HS-27A (cell line): ENCODE data around the gene FOXS1.

Source experiments
- DNase-seq: peaks from one replicate; pipeline ENCODE4 v3.0.0-alpha.2; 2012; ENCODE audit warnings: low read depth, missing footprints

FOXS1 gene

DNA sequence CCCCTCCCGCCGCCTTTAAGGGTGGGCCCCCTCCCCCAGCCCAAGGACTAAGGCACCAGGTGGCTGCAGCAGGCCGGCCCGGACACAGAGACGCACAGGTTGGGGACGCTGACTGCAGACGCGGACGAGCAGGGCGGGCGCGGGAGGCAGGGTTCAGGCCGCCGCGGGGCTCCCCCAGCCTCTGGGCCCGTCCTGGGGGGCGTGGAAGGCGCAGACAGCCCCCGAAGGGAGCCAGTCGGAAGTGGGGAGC lies 15.7 kb upstream of the FOXS1 start:
- DNase-seq: no peak

DNA sequence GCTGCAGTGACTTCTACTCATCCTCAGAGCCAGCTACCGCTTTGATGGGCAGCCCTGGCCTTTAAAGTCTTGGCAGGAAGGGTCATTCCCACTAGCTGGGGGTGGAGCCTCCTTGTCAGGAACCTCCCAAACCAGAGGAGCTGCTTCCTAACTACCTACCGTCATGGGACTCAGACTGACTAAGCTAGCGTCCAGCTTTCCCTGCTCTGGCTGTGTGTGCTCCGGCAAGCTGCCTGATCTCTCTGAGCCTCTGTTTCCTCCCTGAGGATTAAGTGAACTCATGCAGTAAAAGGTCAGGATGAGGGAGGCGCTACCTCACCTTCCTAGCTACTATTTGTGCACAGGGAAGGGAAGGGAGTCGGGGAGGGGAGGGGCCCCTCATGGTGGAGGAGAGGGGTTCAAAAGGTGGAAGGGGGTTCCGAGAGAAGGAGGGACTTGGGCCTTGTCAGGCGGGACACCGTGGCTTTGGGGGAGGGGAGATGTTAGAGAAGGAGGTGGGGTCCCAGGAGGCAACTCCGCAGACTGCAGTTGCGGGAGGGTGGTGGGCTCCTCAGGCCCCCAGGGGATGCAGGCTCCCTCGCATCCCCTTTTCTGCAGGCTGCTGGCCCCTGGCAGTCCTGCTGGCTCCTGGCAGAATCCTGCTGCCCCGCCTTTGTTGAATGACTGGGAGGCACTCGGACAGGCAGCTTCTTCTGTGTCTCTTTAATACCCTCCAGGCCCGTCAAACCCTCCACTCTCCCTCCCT lies 15.2 kb upstream of the FOXS1 start:
- DNase-seq: no peak

DNA sequence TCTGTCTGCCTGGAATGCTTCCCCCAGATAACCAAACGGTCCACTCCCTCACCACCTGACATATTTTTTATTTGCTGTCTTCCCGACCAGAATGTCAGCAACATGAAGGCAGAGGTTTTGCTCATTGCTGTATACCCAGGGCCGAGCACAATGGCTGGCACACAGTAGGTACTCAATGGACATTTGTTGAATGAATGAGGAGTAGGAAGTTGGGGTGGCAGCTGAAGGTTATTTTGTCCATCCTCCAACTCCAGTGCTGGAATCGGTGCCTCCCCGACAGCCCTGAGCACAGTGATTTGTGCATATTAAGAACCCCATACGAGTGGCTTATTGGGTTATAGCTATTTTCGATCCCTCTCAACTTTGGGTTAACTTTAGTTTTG lies 14.6 kb upstream of the FOXS1 start:
- no peak for DNase-seq

DNA sequence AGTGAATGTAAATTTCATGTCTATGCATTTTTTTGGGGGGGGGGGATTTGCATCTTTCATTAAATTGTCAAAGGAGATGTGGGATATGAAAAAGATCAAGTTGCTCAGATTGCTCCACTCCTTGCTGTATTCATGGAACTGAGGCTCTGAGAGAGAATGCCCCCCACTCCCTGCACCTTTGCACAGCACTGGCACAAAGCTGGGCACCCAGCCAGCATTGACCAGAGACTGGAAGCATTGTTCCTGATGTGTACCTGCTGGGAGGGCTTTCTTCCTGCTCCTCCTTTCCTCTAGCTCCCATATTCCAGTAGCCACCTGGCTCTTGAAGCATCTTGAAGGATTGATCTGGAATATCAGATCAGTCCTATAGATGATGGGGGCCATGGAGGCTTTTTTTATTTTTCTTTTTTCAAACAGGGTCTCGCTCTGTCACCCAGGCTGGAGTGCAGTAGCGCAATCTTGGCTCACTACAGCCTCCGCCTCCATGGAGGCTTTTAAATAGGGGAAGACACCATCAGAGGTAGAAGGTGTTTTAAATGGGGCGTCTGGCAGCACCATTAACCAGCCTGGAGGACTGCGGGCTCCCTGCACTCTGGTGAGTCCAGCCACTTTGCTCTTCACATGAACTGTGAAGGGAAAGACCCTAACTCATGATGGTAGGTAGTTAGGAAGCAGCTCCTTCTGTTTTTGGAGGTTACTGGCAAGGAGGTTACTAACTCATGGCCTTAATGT lies 14.0 kb upstream of the FOXS1 start:
- no peak for DNase-seq

DNA sequence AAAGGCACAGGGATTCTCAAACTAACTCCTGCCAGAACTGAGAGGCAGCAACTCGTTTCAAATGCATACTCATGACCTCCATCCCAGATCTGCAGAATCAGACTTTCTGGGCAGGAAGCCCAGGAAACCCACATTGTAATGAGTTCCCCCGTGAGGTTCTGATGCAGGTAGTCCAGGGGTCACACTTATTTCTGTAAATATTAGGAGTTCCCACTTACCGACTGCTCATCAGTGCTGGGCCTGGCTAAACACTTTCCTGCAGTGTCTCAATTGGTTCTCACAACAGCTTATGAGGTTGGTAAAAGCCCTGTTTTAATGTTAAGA lies 13.3 kb upstream of the FOXS1 start:
- DNase-seq: no peak

DNA sequence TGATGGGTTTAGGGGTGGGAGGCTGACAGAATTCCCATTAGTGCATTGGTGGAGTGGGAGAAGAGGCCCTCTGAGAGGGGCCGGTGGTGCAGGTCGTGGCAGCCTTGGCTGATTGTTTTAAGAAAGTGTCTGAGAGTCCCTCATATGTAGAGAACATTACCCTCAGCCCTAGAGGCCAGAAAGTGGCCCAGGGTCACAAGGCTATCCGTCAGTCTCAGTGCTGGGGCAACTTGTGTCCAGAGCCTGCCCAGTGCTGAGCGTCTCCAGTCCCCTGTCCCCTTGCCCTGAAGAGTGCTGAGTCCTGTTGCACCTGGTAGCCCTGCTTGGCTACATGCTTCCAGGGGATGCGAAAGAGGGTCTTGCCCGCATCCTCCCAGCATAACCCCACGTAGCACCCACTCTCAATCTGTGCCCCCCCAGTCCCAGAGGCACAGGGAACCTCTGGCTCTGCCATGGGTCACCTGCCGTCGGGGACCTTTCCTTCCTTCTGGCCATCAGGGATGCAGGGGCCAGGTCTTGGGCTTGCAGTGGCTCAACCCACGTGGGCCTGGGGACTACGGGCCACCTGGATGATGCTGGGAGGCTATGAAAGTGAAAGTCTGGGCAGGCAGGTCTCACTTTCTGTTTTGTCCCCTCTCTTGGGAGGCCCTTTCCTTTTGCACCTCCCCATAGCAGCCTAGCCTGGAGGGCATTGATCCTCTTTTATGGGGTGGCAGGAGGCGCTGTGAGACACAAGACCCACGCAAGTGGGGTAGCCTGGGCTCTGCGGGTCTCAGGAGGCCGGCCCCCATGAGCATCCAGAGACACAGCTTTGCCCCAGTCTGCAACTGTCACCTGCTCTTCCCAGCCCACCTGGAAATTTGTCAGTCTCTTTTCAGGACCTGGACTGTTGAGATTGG lies 12.7 kb upstream of the FOXS1 start:
- DNase-seq: no peak

DNA sequence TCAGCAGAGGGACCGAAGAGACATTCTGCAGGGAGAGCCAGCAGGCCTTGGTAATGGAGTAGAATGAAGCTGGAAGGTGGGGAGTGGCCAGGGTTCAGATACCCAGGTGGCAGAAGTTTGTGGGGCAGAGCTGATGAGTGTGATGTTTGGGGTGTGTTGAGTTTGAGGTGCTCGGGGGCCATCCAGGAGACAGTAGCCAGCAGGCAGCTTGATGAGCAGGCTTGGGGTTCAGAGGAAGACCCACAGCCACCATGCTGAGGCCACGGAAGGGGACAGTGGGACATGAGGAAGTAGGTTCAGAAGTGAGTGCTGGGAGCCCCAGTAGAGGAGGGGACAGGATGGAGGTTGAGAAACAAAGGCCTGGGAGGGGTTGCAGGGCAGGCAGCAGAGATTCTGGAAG lies 11.1 kb upstream of the FOXS1 start:
- DNase-seq: no peak

DNA sequence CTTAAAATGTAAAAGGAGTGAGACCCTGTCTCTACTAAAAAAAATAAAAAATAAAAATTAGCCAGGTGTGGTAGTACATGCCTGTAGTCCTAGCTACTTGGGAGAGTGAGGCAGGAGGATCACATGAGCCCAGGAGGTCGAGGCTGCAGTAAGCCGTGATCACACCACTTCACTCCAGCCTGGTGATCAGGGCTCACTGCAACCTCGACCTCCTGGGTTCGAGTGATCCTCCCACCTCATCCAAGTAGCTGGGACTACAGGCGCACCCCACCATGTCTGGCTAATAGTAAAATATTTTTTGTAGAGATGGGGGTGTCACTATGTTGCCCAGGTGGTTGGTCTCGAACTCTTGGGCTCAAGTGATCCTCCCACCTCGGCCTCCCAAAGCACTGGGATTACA lies 8.1 kb upstream of the FOXS1 start:
- DNase-seq: no peak

DNA sequence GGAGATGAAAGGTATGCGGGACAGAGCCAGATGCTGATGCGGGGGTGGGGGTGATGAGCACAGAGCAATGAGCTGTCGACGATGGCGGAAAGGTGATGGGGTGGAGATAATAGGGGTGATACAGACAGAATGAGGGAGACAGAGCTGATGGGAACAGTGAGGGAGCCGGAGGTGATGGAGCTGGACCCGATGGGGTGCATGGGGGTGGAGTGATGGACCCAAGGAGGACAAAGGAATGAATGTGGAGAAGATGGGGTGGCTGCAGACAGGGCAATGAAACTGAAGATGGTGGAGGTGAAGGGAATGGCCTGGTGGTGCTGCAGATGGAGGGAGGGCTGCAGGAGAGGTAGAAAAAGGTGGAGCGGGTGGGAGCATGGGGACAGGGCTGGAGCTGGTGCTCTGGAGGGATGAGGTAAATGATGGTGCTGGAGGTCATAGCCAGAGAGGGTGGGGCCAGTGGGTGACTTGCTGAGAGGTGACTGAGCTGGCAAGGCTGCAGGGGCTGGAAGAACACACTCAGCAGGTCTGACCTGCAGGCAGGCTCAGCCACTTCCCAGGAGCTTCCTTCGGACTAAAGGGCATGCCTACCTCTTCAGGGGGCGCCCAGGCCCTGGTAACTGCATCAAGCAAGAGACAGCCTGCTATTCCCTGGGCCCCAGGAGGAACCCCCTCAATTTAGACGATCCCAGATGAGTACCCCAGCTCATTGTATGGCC lies 6.0 kb upstream of the FOXS1 start:
- DNase-seq: no peak

DNA sequence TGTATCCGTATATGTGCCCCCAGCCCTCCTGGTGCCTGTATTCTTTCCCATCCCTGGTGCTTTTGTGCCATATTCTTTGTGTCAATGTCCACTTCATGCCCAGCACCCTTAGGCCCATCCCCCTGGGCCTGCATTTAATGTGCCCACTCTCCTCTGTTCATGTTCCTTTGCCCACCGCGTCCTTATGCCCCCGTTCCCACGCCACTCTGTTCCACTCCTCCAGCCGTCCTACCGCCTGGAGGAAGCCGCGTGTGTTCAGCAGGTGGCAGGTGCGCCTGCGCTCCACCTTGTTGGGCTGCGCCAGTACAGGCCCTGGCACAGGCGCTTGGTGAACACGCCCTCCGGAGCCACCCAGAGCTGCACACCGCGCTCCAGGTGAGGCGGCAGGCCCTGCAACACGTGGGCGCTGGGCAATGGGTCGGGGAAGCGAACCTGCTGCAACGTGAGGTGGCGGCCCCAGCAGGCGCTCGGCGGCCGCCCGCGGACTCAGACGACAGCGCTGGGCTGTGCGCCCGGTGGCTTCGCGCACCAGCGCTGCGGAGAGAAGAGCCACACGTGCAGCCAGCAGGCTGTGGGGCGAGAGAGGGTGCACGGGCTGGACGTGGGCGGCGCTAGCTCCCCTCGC lies 4.0 kb upstream of the FOXS1 start:
- DNase-seq: no peak

DNA sequence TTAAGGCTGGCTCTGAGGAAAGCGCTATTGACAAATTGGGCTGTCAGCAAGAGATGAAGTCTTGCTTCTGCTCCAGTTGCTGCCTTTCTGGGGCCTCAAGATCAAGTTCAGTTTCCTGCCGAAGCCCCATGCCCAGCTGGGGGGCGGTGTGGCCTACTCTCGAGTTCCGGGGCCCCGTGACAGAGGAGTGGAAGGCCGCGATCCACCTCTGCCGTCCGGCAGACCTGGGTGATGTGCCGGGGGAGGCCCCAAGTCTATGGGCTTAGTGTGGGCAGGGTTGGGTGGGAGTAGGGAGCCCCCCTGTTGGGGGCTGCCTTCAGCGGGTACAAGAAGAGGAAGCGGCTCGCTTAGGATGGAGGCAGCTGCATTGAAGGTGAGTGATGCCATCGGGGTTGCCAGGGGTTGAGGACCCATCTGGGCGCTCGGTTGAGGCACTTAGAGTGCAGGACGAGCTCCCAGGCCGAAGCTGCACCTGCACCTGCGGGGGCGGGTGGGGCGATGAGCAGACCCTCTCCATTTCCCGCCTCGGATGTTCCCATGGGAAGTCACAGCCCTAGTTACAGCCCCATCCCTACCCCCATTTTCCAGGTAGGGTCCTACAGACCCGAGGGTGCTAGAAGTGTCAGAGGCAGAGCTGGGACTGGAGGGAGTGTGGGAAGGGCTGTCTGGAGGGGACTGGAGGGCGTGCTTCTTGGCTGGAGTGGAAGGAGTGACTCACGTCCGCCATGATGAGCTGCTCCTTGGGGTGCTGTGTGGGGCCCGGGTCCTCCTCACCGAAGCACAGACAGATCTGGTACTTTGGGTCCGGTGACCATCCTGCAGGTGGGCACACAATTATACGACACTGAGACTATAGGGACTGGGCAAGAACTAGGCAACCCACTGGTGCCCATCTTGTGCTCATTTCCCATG lies 2.9 kb upstream of the FOXS1 start:
- DNase-seq: no peak

DNA sequence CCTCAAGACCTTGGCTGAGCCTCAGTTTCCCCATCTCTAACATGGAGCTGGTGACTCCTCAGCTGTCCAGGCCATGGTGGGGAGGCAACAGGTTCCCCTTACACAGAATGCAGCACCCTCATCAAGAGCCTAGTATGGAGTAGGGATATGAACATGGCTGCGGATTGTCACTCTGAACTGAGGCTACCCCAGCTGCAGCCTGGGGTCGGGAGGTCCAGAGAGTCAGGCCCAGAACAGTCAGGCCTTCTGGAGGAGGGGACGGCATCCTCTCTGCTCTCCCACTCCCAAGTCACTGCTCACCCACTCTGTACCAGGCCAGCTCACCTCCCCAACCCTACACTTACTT lies 1.4 kb upstream of the FOXS1 start:
- no peak for DNase-seq

DNA sequence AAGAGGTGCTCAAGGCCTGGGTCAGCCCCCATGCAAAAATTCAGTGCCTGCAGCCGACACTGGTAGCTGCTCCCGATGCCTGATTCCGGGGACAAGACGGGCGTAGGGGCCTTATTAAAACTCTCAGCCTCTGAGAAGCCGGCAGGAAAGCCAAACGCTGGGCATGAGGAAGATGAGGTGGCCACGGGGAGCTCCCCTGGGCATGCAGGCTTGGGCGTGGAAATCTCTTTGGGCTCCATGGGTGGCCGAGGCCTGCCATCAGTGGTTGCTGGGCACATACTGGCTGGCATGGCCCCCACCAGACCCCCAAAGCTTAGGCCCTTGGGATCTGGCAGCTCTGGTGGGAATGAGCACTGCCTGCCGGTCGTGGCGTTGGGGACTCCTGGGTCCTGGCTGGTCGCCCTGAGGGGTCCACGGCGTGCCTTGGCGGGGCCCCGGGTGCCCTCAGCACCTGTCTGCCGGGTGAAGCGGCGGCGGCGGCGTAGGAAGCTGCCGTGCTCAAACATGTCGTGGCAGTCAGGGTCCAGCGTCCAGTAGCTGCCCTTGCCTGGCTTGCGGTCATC lies 586 bp downstream of the FOXS1 start:
- no peak for DNase-seq

DNA sequence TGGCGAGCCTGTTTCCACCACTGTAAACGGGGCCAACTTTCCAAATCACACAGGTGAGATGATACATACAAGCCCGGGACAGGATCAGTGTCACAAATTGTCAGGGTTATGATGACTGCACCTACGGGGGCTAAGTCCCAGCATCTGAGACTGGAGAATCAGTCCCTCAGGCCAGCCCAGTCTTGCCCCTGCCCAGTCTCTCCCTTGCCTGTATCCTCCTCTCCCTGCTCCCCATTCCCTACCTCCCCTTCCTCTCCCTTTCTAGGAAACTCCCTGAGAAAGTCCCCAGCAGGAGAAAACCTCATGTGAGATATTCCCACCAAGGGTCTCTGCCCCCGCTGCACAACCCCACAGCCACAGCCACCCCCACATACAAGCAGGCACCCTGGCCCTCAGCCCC lies 1.5 kb downstream of the FOXS1 start:
- no peak for DNase-seq

DNA sequence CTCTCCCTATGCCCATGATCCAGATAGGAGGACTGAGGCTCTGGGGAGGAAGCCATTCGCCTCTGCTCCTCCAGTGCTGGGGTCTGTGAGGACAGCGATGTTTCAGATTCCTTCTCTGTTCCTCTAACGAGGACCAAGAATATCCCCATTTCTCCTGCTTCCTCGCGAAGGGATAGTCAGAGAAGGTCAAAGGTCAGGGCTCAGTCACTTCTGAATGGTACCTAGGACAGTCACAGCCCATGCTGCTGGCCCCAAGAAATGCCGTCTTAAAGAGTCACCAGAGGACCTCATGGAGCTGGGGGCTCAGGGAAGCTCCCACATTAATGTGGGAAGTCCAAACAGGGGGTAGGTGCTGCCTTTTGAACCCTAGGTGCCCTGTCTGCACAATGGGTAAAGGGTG lies 2.1 kb downstream of the FOXS1 start:
- DNase-seq: no peak

DNA sequence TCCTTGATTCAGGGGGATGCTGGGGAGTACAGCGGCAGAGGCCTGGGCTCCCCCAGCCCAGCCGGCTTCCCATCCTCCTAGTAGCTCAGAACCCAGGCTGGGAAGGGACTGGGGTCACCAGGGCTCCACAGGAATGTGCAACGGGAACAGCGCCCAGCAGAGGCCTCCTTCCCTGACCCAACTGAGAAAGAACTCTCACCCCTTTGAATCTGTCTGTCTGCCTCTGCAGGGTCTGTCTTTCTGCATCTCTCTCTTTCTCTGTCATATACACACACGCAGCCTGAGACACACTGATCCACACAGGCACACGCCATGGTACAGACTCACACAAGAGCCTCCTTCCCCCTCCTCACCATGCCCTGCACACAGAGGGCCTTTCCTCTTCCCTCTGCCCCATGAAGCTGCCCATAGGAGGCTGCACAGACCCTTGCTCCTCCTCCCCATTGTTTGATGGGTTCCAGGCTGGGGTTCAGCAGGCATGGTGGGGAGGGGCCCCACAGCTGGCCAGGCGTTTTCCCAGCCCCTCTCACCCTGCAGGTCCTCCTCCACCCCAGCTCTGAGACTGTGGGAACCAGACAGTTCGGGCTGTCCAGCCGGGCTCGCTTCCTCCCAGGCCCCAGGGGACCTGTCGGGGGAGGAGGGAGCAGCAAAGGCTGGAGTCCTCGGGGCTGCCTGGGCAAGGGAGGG lies 2.8 kb downstream of the FOXS1 start:
- DNase-seq: no peak

DNA sequence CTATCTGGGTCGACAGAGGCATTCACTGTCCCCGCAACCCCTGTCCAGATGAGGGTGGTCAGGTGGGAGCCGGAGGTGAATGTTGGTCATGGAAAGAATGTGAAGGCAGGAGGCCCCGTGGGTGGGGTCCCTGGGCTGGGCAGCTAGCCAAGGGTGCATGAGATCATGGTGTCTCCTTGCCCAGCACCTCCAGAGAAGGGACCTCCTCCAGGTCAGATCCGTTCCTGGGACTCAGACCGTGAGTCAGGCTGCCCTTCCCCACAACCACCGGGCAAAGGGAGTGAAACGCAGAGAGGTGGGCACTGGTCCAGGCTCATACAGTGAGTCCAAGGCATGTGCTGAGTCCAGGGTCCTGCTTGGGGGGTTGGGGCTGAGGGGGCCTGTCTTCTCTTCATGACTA lies 3.5 kb downstream of the FOXS1 start:
- DNase-seq: peak; percentile 88

DNA sequence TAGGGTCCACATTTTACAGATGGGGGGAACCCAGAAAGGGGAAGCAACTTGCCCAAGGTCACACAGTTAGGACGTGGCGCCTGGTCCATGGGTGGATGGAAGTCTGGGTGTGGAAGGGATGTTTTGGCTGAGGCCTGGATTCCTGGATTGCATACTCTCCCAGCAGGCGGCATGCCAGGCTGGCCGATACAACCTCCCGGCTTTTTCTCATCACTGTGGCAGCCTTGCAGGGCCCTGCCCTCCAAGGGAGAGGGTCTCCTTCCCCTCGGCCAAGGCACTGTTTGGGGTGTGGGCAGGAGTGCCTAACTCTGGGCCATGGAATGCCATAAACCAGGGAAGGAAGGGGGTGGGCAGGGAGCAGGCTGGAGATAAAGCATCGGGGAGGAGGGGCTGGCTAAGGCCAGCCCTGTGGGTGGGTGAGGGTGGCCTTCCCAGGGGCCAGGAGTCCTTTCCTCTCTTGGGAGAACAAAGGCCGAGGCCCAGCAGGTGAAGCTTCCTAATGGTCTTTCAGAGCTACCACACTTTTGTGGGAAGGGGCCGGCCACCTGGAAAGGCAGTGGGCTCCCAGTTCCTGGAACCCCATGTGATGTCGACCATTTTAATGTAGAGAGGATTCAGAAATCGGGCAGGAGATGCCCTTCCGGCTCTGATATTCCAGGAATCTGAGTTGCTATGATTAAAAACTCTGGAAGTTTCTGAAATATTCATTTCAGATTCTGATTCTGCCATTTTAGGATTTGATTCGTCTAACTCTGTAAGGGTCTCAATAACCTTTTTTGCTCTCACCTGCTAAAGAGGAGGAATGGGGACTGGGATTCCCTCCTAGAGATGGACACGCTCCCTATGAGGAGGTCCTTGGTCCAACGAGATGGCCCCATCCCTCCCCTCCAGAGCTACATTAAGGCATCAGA lies 4.2 kb downstream of the FOXS1 start:
- no peak for DNase-seq

DNA sequence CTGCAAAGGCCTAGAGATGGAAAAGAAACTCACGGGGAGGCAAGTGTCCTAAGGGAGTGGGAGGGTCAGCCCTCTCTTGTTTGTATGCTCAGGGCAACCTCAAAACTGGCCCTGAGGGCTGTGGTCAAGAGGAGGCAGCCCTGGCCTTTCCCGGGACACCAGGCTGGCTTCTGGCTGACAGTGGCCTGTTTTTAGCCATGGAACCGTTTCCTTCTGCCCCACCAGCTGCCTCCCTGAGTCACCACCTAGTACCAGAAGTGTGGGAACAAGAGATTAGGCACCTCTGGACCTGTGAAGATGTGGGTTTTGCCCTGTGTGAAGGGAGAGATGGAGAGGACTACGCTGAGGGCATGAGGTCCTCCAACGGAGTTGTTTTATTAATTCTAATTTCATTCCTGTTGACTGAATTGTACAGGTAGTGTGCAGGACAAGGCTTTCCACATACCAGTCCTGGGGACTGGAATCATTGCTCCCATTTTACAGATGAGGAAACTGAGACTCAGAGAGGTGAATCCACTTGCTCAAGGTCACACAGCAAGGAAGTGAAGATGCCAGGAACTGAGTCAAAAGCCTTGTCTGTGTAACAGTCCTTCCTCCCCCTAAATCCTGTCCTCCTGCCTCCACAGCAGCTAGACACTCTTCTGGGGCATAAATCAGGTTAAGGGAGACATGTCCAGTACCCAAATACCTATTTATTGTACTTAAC lies 5.5 kb downstream of the FOXS1 start:
- DNase-seq: no peak
